ENCODE measurements around the gene PLSCR4.

- TF ChIP-seq CTCF (tag by site-specific recombination; IDR thresholded peaks at IDR 0.05), result no peak
- no peak for TF ChIP-seq BCL11B (tag by site-specific recombination; IDR thresholded peaks at IDR 0.05; ENCODE audit: low read depth)
- no peak for TF ChIP-seq ZNF37A (tag by site-specific recombination; IDR thresholded peaks at IDR 0.05)
- TF ChIP-seq ZNF341 (tag by site-specific recombination; IDR thresholded peaks at IDR 0.05; ENCODE audit: low read depth), result no peak
- TF ChIP-seq PBX3 (CRISPR knock-in tag; IDR thresholded peaks at IDR 0.05), result no peak
- no peak for TF ChIP-seq ZNF785 (tag by site-specific recombination; IDR thresholded peaks at IDR 0.05)
- TF ChIP-seq ZNF121 (tag by site-specific recombination; IDR thresholded peaks at IDR 0.05), result no peak
- no peak for TF ChIP-seq REPIN1 (tag by site-specific recombination; IDR thresholded peaks at IDR 0.05; ENCODE audit: low read depth)
- TF ChIP-seq ZNF239 (tag by site-specific recombination; IDR thresholded peaks at IDR 0.05), result no peak
- TF ChIP-seq ZNF146 (tag by site-specific recombination; IDR thresholded peaks at IDR 0.05), result no peak
- TF ChIP-seq FEZF1 (tag by site-specific recombination; IDR thresholded peaks at IDR 0.05), result no peak
- no peak for TF ChIP-seq ZNF19 (tag by site-specific recombination; IDR thresholded peaks at IDR 0.05; ENCODE audit: low read depth)
- no peak for TF ChIP-seq ZNF211 (tag by site-specific recombination; IDR thresholded peaks at IDR 0.05; ENCODE audit: low read depth)
- TF ChIP-seq ZBTB1 (tag by site-specific recombination; IDR thresholded peaks at IDR 0.05), result no peak
Observed at GRCh38 chr3:146189519-146190173, 61.3 kb downstream of the PLSCR4 start.
